Colon (tissue), 2 donors: ENCODE results near the gene CRADD.

Source experiments
- FAIRE-seq: peaks from 2 replicates; lab custom pipeline; 2012; peaks lifted over from hg19 to GRCh38; lab: Jason Lieb, UNC
- donor health status: control.
- donor health status: control.

CRADD gene

GRCh38 chr12:93671044-93671443 is 6.1 kb upstream of the CRADD start:
- no peak for FAIRE-seq

DNA sequence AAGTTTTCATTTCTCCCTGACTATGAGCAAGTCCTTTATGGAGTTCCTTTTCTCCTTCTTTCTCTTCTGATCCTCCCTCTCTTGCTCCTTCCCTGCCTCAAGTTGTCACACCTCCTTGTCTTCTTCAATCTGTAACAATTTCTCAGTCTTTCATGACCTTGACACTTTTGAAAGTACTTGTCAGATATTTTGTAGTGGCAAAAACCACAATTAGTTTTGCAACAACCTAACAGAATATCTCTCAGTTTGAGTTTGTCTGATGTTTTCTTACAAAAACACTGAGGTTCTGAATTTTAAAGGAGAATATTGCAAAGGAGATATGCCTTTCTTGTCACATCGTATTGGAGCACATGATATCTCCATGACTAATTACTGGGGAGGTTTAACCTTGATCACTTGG is 4.1 kb upstream of the CRADD start:
- FAIRE-seq = no peak

DNA sequence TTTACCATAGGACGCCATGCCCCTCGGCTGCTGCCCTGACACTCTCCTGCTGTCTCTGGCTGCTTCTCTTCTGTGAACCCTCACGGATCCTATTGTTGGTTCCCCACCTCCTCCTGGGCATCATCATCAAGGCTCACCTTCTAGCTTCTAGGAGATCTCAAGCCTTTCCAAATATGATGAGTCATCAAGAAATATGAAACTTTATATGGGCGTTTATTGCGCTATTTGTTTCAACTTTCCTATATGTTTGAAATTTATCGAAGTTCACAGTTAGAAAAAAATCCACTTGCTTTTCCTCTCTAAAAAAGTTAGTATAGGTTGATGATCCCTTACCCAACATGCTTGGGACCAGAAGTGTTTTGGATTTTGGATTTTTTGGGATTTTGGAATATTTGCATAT is 2.8 kb upstream of the CRADD start:
- no peak for FAIRE-seq

DNA sequence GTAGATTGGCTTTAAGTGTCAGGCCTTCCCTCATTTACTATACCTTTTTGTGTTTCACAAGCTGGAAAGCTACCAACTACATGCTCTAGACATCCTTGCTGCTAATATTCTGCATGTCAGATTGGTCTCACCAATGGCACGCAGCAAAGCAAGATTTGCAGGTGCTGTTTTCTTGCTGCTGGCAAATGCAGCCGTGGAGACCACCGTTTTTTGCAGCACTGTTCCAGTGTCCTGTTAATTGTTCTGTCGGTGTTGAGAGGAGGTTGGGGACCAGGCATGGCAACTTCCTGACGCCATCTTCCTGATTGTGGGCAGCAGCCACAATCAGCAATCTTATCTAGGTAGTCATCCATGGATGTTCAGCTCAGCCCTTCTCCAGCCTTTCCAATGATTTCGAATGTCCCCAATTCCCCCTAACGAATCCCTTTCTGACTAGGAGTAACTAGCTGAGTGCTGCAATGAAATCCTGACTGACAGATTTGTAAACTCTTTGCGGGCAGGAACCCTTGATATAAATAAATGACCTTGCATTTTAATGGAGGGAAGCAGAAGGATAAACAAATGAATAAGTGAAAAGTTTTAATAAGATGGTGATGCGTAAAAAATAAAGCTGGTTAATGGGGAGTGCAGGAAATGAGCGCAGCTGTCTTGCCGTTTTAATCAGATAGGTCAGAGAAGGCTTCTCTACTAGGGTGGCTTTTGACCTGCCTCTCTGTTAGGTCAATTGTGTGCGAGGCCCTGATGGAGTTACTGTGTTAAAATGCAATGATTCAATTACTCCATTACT is 574 bp upstream of the CRADD start:
- FAIRE-seq = no peak

GRCh38 chr12:93678779-93679178 is 1.6 kb downstream of the CRADD start:
- no peak for FAIRE-seq

GRCh38 chr12:93679308-93679925 is 2.2 kb downstream of the CRADD start:
- FAIRE-seq = no peak

GRCh38 chr12:93680006-93680405 is 2.8 kb downstream of the CRADD start:
- FAIRE-seq = no peak

DNA sequence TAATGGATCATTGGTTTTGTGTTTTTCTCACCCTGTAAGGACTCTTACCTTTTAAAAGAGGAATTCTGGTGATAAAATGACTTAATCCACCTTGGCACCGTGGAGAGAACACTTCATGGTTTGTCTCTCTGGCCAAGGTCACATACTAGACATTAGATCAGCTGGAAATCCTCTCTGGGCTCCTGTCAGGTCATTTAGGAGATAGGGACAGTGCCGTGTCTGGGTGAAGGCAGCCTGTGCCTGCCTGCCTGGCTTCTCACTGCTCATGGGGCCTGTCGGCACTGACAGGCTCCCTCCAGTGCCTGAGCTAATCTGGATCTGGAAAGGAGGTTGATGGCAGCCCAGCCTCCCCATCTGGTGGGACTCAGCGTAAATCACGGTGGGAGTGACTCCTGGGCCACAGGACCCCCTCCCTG is 5.7 kb downstream of the CRADD start:
- no peak for FAIRE-seq

DNA sequence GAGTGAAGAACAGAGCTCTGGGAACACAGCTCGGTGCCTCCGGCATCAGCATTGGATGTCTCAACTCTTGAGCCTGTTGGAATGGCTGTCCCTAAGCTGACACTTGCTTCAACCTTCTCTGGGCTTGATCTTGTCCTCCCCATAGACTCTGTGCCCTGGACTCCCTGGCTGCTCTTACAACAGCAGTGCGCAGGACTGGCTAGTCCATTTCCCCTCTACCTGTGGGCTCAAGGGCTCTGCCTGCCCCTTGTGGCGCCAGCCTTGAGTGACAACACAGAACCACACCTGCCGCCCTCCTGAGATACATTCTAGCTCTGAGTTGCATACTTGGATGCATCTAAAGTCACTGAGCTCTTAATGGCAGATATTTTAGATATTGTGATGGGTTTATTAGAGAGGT is 6.2 kb downstream of the CRADD start:
- no peak for FAIRE-seq

GRCh38 chr12:93684716-93685115 is 7.5 kb downstream of the CRADD start:
- FAIRE-seq = no peak

DNA sequence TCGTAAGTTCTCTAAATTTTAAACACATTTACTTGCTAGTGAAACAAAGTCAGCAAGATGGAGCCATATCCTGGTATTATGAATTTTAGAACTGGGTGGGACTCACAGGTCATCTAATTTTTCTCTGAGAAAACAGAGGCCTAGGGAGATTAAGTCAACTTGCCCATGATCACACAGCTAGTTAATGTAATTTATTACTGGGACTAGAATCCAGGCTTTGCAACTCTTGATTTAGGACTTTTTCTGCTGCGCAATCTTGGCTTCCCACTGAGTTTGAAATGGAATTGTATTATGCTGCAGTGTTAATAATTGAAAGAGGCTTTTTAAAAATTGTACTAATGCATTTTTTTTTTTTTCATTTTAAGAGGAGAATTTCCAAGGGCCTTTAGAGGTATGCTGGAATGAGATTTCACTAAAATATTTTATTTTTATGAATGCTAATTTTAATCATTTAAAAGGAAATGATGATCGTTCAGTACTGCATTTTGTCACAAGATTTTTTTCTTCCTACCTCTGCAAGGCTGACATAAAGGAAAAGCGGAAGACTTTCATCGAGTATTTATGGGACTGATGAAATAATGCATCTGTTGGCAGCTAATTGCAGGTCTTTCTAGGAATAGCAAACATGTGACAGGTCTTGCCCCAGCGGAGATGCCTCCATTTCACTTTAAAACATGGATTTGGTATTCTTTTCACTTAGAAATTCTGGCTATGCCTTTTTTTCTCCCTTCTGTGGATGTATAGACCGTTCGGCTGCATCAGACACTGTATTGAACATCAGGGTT is 9.6 kb downstream of the CRADD start:
- FAIRE-seq = no peak

DNA sequence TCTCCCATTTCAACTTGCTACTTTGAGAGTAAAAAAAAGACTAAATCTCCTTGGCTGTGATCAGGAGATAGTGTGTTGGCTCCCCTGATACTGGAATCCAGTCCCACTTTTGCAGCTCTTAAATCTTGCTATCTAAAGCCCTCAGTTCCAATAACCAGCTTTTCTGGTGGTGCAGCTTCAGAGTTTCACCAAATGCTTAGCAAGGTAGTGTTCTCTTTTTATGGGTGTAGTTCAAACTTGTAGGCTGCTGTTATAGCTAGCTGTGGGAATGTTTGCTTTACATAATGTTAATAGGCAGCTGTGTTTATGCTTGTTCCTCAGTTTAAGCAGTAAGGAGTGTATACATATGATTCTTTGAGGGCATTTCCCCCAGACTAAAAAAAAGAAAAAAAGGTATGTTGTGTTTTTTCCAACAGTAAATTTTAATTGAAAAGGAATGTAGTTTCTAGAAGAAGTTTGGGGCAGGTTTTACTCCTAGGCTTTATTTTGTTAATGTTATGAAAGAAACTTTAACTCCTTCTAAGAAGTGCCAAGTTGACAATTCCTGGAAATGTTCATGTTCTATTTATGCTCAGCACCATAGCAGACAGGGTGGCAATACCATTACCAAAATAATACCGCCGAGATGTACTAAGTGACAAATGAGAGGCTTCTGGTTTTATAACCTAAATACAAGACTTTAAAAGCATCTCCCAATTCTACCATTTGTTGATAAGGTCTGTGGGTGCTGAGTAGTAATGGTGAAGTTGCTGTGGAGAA is 12.1 kb downstream of the CRADD start:
- FAIRE-seq = no peak

DNA sequence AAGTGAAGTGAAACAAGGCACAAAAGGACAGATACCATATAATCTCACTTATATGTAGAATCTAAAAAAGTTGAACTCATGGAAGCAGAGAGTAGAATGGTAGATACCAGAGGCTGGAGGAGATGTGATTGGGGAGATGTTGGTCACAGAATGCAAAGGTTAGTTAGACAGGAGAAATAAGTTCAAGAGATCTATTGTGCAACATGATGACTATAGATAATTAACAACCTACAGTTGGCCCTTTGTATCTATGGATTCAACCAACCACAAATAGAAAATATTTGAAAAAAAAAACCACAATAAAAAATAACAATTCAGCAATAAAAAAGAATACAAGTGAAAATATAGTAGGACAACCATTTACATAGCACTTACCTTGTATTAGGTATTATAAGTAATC is 19.3 kb downstream of the CRADD start:
- FAIRE-seq = no peak

DNA sequence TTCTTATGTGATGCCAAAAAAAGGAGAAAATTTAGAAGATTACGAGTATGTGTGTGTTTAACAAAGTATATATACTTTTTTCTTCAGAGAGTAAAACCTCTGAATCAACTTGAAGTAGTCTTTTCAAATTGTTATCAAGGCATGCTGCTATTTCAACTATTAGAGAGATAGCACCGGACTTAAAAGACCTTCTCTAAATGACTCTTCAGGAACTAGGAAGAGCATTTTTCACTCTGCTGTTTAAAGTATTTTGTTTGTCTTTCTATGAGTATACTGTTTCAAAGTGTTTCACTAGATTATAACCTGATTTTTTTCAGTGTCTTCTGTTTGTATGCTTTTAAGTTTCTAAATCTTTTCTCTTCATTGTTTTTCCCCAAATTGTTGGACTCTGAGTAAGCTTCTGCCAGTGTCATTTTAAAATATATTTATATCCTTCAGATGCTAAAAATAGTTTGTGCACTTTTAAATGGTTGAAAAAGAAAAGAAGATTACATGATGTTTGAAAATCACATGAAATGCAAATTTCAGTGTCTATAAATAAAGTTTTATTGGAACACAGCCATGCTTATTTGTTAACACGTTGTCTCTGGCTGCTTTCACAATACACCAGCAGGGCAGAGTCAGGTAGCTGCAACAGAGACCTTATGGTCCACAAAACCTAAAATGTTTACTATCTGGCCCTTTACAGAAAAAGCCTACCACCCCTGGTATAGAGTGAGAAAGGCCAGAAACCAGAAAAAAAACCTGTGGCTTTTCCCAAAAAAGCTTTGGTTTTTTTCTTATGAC is 21.3 kb downstream of the CRADD start:
- FAIRE-seq = no peak

- no peak for FAIRE-seq
Measured at GRCh38 chr12:93699271-93700145, 22.3 kb downstream of the CRADD start.

- no peak for FAIRE-seq
Measured at GRCh38 chr12:93702707-93703315, 25.6 kb downstream of the CRADD start.

DNA sequence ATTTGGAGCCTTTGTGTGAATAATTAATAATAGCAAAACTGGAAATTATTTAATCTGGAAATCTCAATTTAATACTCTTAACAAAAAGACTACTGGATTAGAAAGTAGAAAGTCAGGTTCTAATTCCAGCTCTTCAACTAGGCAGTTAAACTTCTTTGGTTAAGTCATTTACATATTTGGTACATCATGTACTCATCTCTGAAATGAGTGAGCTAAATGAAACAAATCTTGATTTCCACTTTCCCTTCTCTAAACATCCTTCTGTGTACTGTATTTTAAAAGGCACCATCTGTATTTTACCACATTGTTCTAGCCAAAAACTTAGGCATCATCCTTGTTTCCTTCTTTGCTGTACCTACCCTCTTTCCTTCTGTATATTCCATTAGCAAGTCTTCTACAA is 26.9 kb downstream of the CRADD start:
- no peak for FAIRE-seq

DNA sequence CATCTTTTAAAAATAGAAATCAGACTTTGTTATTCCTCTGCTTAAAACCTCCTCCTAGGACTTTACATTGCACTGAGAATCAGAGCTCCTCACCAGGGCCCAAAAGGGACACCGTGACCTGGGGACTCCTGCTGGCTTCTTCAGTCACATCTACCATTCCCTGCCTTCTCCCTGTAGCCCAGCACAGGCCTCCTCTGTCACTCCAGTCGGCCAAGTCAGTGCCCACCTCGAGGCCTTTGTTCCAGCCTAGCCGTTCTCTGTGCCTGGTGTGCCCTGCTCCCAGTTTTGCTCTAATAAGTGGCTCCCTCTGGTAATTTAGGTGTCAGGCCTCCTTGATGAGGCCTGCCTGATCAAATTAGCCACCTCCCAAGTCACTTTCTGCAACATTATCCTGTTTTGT is 27.4 kb downstream of the CRADD start:
- no peak for FAIRE-seq

DNA sequence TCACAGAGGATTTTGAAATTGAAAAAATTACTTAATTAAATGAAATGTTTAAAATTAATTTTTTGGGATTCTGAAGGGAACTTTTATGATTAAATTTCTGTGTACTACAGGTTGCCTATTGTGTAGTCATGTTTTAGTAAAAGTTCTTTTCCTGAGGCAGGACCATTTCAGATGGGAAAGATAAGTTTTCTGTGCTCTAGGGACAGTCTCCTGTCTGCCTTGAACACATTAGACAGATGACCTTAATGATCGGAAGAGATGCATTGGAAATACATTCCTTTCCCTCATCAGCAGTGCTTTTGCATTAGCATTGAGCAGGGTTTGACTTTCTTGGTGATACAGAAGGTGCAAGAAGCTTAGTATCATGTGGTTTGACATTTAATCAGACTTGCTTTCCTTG is 28.1 kb downstream of the CRADD start:
- no peak for FAIRE-seq

GRCh38 chr12:93706387-93706786 is 29.2 kb downstream of the CRADD start:
- FAIRE-seq = no peak
